Pons (tissue), 1 donor: ENCODE data around the gene ZKSCAN3.
"Not testable (repeated sequence)": the region's sequence is repeated elsewhere in the genome, so short reads cannot be mapped to it uniquely, and the experiment has no call there.

ENCODE experiments used
- DNase-seq: peaks from one replicate; pipeline ENCODE4 v3.0.0-alpha.2; 2016; ENCODE audit warnings: low spot score

The ZKSCAN3 gene

DNA sequence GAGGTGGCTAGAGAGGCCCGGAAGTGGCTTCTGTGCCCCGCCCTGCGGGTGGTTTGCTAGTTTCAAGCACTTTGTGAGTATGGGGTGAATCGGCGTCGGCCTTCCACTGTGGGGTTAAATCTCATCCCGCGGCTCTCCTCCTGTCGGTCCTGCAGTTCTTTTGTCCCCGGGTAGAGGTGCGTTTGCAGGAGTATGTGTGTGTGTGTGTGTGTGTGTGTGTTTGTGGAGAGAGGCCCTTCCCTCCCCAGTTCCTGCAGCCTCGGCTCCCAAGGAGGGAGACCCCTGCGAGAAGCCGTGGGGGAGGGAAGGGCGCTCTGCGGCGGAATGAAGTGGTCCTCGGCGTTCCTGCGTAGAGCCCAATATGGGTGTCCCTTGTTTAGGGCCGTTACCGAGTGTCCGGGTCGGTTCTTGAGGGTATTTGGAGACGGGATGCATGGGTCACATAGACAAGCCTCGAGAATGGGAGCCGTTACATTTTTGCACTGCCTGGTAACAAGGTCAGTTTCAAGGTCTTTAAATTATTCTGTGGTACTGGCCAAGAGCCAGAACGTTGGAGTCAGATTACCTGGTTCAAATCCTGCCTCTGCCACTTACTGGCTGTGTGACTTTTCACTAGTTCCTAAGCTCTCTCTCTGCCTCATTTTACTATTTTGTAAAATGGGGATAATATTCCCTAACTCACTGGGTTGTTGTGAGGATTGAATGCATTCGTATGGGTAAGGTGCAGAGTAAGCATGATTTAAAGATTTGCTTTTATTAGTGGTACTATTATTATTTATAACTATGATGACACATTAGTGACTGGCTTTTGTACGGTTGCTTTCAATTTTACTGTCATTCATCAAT is at the start of gene ZKSCAN3:
TSS of gene ZKSCAN3 (plus strand) at position 56 of the 846 bp plus-strand sequence. CDS start 9,640 bp downstream, outside the sequence.
- peak; percentile 89 for DNase-seq

DNA sequence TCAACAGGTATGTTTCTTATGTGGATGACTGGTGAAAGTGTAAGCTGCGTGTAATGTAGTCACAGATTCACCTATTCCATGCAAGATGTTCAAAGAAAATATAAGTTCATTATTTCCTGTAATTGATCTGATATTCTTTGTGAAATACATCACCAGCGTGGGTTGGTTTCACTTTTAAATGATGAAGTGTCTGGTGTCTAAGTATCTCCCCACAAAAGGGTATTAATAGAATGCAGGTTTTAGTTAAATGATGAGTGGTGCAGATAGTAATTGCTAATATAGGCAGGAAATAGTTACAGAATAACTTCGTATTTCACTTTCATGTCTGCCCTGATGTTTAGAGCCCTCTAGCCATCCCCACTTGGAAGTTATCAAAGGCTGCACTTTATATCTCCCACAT is 46.2 kb upstream of the ZKSCAN3 start:
- no peak for DNase-seq

DNA sequence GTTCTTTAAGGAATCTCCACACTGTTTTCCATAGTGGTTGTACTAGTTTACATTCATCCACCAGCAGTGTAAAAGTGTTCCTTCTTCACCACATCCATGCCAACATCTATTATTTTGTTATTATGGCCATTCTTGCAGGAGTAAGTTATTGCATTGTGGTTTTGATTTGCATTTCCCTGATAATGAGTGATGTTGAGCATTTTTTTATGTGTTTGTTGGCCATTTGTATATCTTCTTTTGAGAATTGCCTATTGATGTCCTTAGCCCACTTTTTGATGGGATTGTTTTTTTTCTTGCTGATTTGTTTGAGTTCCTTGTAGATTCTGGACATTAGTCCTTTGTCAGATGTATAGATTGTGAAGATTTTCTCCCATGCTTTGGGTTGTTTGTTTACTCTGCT is 43.4 kb upstream of the ZKSCAN3 start:
- DNase-seq: not testable (repeated sequence)

DNA sequence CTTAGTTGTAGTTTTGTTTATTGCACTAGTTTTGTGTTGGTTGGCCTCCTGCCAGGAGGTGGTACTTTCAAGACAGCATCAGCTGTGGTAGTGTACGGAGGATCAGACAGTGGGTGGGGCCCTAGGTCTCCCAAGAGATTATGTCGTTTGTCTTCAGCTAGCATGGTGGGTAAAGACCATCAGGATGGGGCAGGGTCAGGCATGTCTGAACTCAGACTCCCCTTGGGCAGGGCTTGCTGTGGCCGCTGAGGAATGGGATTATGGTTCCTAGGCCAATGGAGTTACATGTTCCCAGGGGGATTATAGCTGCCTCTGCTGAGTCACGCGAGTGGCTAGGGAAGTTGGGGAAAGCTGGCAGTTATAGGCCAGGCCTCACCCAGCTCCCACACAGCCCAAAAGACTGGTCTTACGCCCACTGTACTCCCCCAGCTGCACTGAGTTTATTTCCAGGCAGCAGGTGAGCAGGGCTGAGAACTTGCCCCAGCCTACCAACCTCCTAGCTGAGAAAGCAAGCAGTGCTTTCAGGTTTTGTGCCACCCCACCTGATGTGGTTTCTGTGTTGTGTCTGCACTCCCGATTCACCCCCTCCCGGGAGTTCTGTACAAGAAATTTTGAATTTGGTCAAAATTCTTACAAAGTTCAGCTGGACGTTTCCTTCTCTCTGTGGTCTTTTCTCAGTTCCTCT is 38.5 kb upstream of the ZKSCAN3 start:
- no peak for DNase-seq

DNA sequence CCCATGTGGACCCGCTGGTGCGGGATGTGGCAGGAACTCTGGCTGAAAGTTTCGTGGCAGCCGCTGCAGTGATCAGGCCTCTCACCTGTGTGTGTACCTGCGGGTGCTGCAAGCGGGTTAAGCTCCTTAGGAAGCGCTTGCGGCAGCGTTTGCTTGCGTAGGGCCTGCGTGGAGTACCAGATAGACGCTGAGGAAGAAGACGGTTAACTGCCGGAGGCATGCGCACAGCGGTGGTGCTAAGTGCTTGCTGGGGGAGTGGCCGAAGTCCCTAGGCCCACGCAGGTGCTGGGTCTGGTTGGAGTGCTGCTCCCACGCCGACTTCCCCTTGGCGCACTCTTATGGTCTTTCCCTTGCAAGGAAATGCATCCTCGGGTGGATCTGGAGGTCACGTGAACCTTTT is 36.8 kb upstream of the ZKSCAN3 start:
- DNase-seq: no peak

DNA sequence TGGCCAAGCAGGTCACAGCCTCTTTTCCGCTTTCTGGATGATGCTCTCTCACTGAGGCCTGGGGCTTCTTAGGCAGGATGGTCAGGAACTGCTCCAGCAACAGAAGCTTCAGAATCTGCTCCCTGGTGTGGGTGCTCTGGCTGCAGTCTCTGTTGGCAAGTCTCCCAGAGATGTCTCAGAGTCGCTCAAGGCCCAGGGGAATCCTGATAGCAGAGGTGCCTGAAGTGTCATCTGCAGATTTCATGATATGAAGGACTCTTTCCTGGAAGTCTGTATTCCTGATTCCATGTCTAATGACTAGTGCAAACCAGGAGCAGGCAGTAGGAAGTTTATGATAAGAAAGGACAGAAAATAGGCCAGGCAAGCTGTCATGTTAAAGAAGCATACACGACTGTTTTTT is 34.1 kb upstream of the ZKSCAN3 start:
- DNase-seq: no peak

DNA sequence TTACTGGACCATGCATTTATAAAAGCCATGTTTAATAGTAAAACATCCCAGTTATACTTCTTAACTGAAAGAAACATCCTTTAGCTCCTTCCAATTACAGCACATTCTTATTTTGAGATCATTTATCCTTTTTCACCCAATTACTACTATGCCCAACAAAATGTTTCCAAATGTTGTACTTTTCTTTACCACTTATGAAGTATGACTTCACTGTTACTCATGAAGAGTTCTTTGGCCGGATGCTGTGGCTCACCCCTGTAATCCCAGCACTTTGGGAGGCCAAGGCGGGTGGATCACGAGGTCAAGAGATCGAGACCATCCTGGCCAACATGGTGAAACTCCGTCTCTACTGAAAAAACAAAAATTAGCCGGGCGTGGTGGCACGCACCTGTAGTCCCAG is 31.9 kb upstream of the ZKSCAN3 start:
- DNase-seq: not testable (repeated sequence)

DNA sequence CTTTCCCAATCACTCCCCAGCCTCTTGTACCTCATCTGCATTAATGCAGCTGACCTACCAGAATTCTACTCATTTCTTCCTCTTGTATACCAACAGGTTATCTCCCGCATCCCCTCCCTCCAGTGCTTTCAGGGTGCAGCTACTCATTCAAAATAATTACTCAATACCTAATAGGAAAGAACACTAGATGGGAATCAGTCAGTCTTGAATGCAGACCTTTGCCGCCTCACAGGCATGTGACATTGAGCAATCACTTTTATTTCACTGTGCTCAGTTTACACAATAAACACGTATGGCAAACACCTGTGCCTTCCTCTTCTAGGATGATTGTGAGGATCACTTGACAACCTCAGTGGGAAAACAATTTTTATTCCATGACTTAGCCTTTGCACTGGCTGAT is 27.1 kb upstream of the ZKSCAN3 start:
- no peak for DNase-seq

DNA sequence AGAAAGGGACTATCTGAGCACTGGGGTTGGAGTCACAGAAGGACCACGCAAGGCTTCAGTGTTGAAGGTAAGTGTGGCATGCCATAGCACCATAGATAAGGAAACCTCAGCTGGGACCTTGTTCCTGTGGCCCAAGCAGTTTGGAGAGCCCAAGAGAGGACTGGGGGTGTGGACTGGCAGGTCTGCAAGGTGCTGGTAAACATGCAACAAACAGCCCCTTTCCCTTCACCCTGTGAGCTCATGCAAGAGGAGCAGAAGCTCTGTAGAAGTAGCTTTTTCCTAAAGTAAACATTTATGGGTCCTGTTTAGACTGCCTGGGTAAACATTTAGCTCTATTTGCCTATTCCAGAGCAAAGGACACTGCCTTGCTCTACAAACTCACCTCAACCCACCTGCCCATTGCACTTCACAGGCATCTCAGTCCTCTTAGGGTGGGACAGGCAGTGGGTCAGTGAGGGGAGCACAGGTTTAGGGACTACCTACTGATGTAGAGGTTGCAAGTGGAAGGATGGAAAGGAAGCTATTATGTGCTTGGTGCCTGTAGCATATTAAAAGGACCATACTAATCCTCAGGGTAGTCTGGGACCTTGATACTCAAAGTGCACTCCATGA is 25.8 kb upstream of the ZKSCAN3 start:
- no peak for DNase-seq

DNA sequence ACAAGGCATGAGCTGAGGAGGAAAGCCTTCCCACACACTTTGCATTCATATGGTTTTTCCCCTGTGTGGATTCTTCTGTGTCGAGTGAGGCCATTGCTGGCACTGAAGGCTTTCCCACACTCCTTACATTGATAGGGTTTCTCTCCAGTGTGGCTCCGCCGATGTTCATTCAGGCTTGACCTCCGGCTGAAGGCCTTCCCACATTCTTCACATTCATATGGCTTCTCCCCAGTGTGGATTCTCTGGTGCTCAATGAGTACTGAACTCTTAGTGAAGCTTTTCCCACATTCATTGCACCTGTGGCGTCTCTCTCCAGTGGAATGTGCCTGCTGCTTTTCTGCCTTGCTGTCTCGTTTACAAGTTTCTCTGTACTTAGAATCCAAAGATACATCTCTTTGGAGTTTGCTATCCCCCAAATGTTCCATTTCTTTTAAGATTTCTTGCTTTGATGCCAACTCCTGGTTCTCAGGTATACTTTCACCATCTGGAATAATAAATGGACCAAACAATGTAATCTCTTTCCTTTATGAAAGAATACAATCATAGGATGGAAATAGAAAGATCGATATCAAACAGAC is 23.3 kb upstream of the ZKSCAN3 start:
- DNase-seq: no peak

DNA sequence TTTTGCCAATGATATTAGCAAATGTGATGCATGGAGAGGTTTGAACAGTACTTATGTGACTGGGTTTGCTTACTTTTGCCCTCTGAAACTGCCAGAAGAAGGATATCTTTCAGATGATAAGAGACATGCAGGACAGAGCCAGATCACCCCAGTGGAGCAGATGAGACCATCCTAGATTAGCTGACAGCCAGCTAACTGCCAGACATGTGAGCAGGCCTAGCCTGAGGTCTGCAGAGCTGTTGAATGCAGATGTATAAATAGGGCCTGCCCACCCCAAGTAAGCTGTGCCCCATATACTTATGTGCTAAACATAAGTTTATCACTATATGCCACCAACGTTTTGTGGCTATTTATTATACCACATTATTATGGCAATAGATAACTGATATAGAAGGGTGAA is 19.7 kb upstream of the ZKSCAN3 start:
- no peak for DNase-seq

DNA sequence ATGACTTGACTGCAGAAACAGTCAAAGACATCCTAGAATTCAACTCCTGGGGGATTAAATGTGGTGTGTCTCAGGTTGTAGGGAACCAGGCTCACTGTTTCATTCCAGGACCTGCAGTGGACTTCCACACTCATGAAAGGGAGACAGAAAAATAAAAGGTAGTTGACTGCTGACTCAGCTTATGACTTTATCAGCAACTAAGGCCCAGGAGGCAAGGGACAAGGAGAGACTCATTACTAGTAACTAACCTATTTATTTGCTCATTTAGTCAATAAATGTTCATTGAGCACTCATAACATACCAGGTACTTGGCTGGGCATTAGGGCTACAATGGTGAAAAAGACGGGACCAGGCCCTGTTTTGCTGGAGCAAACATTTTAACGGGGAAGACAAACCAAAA is 16.7 kb upstream of the ZKSCAN3 start:
- no peak for DNase-seq

DNA sequence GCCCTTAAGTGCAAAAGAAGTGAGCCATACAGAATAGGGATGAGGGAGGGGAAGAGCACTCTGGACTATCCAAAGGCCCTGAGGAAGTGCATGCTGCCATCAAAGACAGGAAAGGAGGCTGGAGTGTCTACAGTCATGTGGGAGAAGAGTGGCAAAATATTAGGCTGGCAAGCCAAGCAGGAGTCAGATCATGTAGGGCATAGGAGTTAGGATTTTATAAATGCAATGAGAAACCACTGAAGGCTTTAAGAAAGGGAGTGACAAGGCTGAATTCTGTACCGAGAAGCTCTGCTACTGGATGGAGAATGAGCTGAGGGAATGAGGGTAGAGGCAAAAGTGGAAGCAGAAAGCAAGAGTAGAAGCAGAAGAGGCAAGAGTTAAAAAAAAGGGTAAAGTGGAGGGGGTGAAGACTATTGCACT is 16.1 kb upstream of the ZKSCAN3 start:
- no peak for DNase-seq

DNA sequence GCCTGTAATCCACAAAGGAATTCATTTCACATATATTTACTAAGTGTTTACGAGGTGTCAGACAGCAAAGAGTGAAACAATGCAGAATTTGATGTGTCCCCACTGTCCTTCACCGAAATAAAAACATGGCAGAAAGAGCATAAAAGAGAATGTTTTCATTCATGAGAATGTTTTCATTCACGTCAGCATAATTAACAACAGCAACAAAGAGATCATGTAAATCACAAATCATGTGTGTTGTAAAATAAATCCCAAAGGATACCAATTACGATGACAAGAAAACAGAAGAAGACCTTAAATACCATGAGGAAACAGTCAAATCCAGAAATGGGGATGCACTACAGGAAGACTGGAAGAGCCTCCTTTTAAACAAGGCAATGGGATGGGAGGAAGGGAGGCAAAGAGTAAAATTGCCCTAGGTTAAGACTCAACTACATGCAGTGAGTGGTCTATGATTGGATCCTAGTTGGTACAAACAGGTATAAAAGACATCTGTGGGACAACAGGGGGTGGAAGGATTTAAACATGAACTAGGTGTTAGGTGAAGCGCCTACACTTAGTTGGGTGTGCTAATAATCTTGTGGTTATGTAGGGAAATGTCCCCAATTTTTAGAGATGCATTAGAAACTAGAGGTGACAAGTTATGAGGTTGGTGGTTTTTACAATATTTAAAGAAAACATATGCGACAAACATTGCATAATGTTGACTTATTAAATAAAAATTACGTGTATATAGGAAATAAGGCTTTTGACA is 15.3 kb upstream of the ZKSCAN3 start:
- DNase-seq: peak; percentile 18

DNA sequence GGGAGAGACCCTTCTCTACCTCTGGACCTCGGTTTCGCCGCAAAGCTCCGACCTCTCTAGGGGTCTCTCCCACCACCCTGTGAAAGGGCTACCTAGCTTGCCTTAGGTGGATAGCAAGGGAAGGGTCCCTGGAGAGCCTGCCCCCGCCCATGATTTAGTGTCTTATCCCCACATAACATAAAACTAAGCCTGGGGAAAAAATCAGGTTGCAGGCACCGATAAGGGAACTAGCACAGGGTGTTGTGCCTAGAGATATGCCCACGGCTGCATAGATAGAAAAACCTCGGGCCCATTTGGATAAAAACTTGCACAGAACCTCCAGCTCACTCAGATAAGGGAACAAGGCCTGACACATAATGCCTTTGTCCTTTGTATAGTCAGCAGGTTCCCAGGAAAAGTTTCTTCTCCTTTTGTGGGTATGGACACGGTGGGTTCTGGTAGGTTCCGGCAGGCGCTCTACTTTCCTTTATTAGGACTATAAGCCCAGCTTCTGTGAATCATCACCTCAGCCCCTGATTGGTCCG is 14.6 kb upstream of the ZKSCAN3 start:
- DNase-seq: peak; percentile 97

DNA sequence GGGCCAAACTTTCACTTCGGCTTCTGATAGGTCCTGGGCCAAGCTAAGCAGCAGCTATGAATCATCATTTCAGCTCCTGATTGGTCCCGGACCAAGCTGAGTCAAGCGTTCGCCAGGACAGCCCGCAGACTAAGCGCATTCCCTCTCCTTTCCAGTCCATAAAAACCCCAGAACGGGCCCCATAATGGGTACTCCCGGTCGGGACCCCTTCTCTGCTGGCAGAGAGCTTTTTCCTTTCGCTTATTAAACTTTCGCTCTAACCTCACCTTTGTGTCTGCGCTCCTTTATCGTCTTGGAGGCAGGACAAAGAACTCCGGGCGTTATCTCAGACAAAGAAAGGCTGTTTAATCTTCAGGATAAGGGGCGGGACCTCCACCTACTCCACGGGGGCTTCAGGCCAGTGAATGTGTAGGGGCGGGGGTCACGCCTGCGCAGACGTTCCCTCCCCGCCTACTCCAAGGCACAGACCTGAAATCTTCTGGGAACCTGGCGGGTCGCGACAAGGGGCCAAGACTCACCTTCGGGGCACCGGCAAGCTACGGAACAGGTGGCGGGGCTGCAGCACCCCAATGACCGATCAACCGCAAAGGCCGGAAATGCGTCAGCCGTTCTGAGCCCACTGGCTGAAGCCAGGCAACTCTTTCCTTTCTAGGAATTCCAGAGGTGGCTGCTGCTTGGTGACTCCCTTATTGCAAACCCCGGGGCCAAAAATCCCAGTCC is 14.0 kb upstream of the ZKSCAN3 start, which contains the start of gene ZSCAN31:
TSS of gene ZSCAN31 (minus strand) at position 585 of the 720 bp plus-strand sequence. CDS start 6,465 bp downstream, outside the sequence.
- DNase-seq: no peak

DNA sequence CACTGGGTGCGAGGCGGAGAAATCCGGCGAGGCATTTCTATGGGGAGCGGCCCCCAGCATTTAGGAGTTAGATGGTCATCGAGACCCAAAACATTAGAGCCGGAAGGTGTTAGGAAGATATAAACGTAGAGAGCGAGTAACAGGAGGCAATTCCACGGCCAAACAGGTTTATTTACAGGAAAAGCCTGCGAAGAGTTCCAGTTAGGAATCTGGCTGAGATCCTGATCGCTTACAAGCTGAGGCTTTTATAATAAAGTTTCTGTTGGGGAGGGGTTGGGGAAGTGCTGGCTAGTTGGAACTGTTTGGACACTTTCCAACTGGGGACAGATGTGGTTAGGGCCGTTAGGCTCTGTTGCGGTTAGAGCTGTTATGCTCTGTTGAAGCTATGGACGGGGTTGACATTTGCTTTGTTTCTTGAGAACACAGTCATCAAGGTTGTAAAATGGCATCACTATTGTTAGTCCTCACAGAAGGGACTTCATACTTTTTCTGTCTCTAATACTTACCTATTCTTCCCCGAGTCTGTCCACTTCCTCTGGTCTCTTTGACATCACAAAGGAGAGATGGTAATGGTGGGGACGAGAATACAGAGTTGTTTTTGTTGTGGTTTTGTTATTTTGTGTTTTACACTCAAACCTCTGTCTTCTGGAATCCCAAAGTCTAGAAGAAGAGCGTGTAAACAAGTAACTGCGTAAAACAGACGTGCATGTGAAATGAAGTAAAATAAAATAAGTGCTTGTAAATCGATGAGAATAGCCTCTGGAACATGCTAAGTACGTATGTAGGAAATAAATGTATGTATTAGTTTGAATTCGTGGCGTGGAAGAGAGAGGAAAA is 13.2 kb upstream of the ZKSCAN3 start:
- DNase-seq: peak; percentile 73

DNA sequence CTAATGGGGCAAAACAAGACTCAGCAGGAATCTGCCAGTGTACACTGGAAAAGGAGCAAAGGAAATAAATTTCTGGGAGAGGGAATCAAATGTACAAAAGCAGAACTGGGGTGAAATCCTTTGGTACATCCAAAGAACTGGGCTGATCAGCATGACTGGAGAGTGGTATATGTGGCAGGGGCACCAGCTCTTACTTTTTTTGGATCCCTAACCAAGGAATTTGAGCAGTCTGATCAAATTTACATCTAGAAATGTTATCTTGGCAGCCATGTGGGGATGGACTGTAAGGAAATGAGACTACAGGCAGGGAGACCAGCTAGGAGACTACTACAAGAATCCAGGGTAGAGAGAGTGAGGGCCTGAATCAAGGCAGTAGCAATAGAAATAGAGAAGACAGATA is 12.6 kb upstream of the ZKSCAN3 start:
- no peak for DNase-seq

DNA sequence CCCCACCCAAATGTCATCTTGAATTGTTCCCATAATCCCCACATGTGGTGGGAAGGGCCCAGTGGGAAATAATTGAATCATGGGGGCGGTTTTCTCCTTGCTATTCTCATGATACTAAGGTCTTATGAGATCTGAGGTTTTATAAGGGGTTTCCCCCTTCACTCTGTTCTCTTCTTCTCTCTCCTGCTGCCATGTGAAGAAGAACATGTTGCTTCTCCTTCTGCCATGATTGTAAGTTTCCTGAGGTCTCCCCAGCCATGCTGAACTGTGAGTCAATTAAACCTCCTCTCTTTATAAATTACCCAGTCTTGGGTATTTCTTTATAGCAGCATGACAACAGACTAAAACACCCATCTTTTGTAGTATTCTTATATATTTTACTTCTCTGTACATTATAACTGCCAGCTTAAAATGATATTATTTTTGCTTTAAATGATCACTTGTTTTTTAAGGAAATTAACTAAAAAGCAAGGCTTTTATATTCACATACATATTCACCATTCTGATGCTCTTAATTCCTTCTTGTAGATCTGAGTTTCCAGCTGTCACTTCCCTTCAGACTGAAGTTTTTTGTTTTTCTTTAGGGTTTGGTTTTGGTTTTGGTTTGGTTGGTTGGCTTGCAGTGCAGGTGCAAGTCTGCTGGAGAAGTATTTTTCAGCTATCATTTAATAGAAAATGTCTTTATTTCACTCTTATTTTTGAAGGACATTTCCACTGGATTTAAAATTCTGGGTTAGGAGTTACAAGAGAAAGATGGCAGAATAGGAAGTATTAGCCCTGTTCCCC is 9.2 kb upstream of the ZKSCAN3 start:
- no peak for DNase-seq
